Dermis blood vessel endothelial cell (primary cell): ENCODE results near the gene RHOG. TPM values are rescaled to one million over a fixed set of nuclear protein-coding genes. Genes with fewer than 3 reads are reported as not detected.
A peak's percentile ranks its signal among the peaks of the same experiment; 100 is the strongest.

Experiments used
- DNase-seq: peaks from one replicate; pipeline ENCODE4 v3.0.0; 2010
- total RNA-seq: library from RNA; depleted of rRNA; stranded (reverse); fragments of >200 nt; gene quantifications from 2 replicates; pipeline ENCODE4 v1.2.3, GENCODE V29; 2014

Gene RHOG
- total RNA-seq, 1 donor from 2014 or later, result 19.2 TPM

GRCh38 chr11:3857628-3858027 is 16.9 kb upstream of the RHOG start:
- no peak for DNase-seq

GRCh38 chr11:3856856-3857553 is 16.2 kb upstream of the RHOG start:
- no peak for DNase-seq

GRCh38 chr11:3855808-3856491 is 15.2 kb upstream of the RHOG start:
- peak; percentile 39 for DNase-seq

- peak; percentile 97 for DNase-seq
Observed at GRCh38 chr11:3854977-3855807, 14.4 kb upstream of the RHOG start, which contains the start of gene STIM1. TSS of gene STIM1 (plus strand) at chr11:3855664. CDS start at chr11:3856271, 607 bp downstream.

- no peak for DNase-seq
Observed at GRCh38 chr11:3854660-3854976, 13.9 kb upstream of the RHOG start.

- no peak for DNase-seq
Observed at GRCh38 chr11:3853899-3854659, 13.3 kb upstream of the RHOG start.

- no peak for DNase-seq
Observed at GRCh38 chr11:3853545-3853842, 12.7 kb upstream of the RHOG start.

GRCh38 chr11:3849297-3849874 is 8.6 kb upstream of the RHOG start:
- peak; percentile 65 for DNase-seq

- DNase-seq, result no peak
Observed at GRCh38 chr11:3845670-3846069, 4.9 kb upstream of the RHOG start.

GRCh38 chr11:3845246-3845645 is 4.5 kb upstream of the RHOG start:
- no peak for DNase-seq

- no peak for DNase-seq
Observed at GRCh38 chr11:3843326-3843725, 2.6 kb upstream of the RHOG start.

- peak; percentile 92 for DNase-seq
Observed at GRCh38 chr11:3841426-3842350, 929 bp upstream of the RHOG start.

GRCh38 chr11:3840004-3840869 is 522 bp downstream of the RHOG start:
- DNase-seq, result peak; percentile 21

GRCh38 chr11:3838504-3838903 is 2.3 kb downstream of the RHOG start:
- DNase-seq, result no peak

GRCh38 chr11:3837793-3838192 is 3.0 kb downstream of the RHOG start:
- DNase-seq, result peak; percentile 48

GRCh38 chr11:3836903-3837302 is 3.9 kb downstream of the RHOG start:
- DNase-seq, result no peak

- no peak for DNase-seq
Observed at GRCh38 chr11:3835751-3836150, 5.0 kb downstream of the RHOG start.

- peak; percentile 48 for DNase-seq
Observed at GRCh38 chr11:3834664-3835461, 5.9 kb downstream of the RHOG start.

GRCh38 chr11:3834349-3834663 is 6.5 kb downstream of the RHOG start:
- DNase-seq, result no peak

- DNase-seq, result no peak
Observed at GRCh38 chr11:3833449-3833848, 7.3 kb downstream of the RHOG start.
